ENCODE measurements around the gene DIDO1. TPM values are rescaled to one million over a fixed set of nuclear protein-coding genes. Genes with fewer than 3 reads are reported as not detected.
"Not testable (repeated sequence)": the region's sequence is repeated elsewhere in the genome, so short reads cannot be mapped to it uniquely, and the experiment has no call there.

Gene DIDO1
- total and polyA plus RNA-seq, 2 of the 13 experiments (the other 11 are each of a cell fraction or from before 2014, with no cell fraction given) = 75.0 to 75.1 TPM

DNA sequence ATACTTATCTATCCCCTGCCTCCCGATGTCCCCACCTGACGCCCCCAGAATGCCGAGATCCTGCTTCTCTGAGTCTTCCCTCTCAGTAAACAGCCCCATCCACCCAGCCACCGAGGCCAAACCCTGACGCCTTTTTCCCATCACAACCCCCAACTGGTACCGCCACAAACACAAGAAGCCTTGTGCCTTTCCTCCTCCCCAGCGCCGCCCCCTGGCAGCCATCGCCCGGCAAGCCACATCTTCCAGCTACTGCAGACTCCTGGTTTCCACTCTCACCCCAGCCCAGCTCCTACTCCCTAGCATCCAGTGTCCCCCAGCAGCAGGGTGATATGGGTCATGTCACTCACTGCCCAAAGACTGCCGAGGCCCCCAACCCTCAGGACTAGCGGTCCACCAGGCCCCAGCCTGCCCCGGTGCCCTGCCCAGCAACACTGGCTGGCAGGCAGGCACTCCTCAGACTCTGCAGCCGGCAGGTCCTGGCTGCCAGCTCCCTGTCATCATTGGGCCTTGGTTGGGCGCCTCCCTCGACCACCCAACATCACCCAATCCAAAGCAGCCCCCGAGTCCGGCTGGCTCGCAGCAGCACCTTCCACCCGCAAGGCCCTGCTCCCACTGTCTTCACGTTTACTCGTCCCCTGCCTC is 75.9 kb downstream of the DIDO1 start (continued):
- TF ChIP-seq U2AF2 (IDR thresholded peaks at IDR 0.05; ENCODE audit: low read depth, low read length) (no peak), HMGA1 (CRISPR knock-in tag; conservative IDR thresholded peaks at IDR 0.05) (no peak)

- no TSS peak for BruUV-seq (replicated peaks)
- intact Hi-C loops (cut with micrococcal nuclease; ENCODE audit: unreplicated experiment) = no loop called here
- Histone ChIP-seq H3K9me3 (ENCODE audit: low read length) (no peaks in the 10 kb centered on the region), H3K4me3 (replicated peaks in 1 of 3; ENCODE audit: insufficient read depth in 1 of 3, low read depth in 2 of 3, low read length in 3 of 3) (no peak overlapping the region), H3K27ac (ENCODE audit: extremely low read length, insufficient read depth, low read length) (no peak overlapping the region), H3K4me1 (ENCODE audit: insufficient read depth, low read length) (no peaks in the 10 kb centered on the region), H4K20me1 (ENCODE audit: insufficient read depth, low read length) (no peaks in the 10 kb centered on the region), H3K9ac (ENCODE audit: insufficient read depth, low read depth, low read length) (no peak overlapping the region), H3K4me2 (ENCODE audit: low read depth, low read length) (no peak overlapping the region), H2AFZ (ENCODE audit: low read length) (no peak overlapping the region), H3K27me3 (ENCODE audit: control insufficient read depth in 1 of 2, insufficient read depth in 2 of 2, low read length in 2 of 2) (no peaks in the 10 kb centered on the region), H3K79me2 (ENCODE audit: insufficient read depth, low read length) (no peaks in the 10 kb centered on the region), H3K36me3 (replicated peaks in 1 of 2; ENCODE audit: control insufficient read depth in 1 of 2, insufficient read depth in 2 of 2, low read length in 2 of 2) (peaks cover 17 to 53% of the 10 kb centered on the region in 2 experiments)
- DNase-seq (ENCODE audit: low spot score) (no peak), FAIRE-seq (no peak), ATAC-seq (no peak)
- ChIA-PET POLR2A (no interaction called here), CTCF (ENCODE audit: low intra/inter-chr PET ratio, low total read pairs) (no interaction called here)
- no peak for TF ChIP-seq ZFP36 (IDR thresholded peaks at IDR 0.05; ENCODE audit: borderline replicate concordance, low read depth, low read length, partially characterized antibody)
- TF ChIP-seq ZNF790 (CRISPR knock-in tag; IDR thresholded peaks at IDR 0.05; ENCODE audit: borderline replicate concordance) = no peak
- TF ChIP-seq MLX (CRISPR knock-in tag; IDR thresholded peaks at IDR 0.05) = no peak
- no peak for TF ChIP-seq ZNF782 (CRISPR knock-in tag; IDR thresholded peaks at IDR 0.05; ENCODE audit: borderline replicate concordance)
- TF ChIP-seq MTA1 (CRISPR knock-in tag; IDR thresholded peaks at IDR 0.05; ENCODE audit: borderline replicate concordance) = no peak
- TF ChIP-seq ZNF121 (CRISPR knock-in tag; IDR thresholded peaks at IDR 0.05) = peak; percentile 70; the same call in 1 of the 2 replicates
- TF ChIP-seq, protein P1, sequence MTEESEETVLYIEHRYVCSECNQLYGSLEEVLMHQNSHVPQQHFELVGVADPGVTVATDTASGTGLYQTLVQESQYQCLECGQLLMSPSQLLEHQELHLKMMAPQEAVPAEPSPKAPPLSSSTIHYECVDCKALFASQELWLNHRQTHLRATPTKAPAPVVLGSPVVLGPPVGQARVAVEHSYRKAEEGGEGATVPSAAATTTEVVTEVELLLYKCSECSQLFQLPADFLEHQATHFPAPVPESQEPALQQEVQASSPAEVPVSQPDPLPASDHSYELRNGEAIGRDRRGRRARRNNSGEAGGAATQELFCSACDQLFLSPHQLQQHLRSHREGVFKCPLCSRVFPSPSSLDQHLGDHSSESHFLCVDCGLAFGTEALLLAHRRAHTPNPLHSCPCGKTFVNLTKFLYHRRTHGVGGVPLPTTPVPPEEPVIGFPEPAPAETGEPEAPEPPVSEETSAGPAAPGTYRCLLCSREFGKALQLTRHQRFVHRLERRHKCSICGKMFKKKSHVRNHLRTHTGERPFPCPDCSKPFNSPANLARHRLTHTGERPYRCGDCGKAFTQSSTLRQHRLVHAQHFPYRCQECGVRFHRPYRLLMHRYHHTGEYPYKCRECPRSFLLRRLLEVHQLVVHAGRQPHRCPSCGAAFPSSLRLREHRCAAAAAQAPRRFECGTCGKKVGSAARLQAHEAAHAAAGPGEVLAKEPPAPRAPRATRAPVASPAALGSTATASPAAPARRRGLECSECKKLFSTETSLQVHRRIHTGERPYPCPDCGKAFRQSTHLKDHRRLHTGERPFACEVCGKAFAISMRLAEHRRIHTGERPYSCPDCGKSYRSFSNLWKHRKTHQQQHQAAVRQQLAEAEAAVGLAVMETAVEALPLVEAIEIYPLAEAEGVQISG (CRISPR knock-in tag; IDR thresholded peaks at IDR 0.05) = no peak
- in situ Hi-C loops (cut with HindIII; ENCODE audit: extremely low pct_ligation_motif_present, low pct_unique_long_range_greater_than_20kb) = no loop called here
These were observed 76.9 kb downstream of the DIDO1 start for GRCh38 chr20:62849431-62849830.

DNA sequence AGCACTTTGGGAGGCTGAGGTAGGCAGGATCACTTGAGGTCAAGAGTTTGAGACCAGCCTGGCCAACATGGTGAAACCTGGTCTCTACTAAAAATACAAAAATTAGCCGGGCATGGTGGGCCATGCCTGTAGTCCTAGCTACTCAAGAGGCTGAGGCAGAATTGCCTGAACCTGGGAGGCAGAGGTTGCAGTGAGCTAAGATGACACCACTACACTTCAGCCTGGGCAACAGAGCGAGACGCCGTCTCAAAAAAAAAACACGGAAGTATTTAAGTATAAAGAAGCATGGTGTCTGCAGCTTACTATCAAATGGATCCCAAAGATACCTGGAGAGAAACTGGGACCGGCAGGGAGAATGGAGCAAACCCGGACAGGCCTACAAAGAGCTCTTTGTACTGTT is 77.4 kb downstream of the DIDO1 start:
- DNase-seq (ENCODE audit: low spot score); H3K4me2 ChIP-seq (ENCODE audit: low read depth, low read length); H3K9me3 ChIP-seq (ENCODE audit: low read length); POLR2A ChIA-PET; H3K27me3 ChIP-seq (ENCODE audit: control insufficient read depth in 1 of 2, insufficient read depth in 2 of 2, low read length in 2 of 2); H3K9ac ChIP-seq (ENCODE audit: insufficient read depth, low read depth, low read length); H3K27ac ChIP-seq (ENCODE audit: extremely low read length, insufficient read depth, low read length); H3K79me2 ChIP-seq (ENCODE audit: insufficient read depth, low read length); ATAC-seq; BruUV-seq (replicated peaks); FAIRE-seq; H3K4me3 ChIP-seq (replicated peaks in 1 of 3; ENCODE audit: insufficient read depth in 1 of 3, low read depth in 2 of 3, low read length in 3 of 3); intact Hi-C loops (cut with micrococcal nuclease; ENCODE audit: unreplicated experiment); H3K4me1 ChIP-seq (ENCODE audit: insufficient read depth, low read length); H4K20me1 ChIP-seq (ENCODE audit: insufficient read depth, low read length); H2AFZ ChIP-seq (ENCODE audit: low read length); in situ Hi-C loops (cut with HindIII; ENCODE audit: extremely low pct_ligation_motif_present, low pct_unique_long_range_greater_than_20kb): not testable (repeated sequence)
- H3K36me3 ChIP-seq (replicated peaks in 1 of 2; ENCODE audit: control insufficient read depth in 1 of 2, insufficient read depth in 2 of 2, low read length in 2 of 2) = peaks cover 12 to 48% of the 10 kb centered on the region in 2 experiments
- 96% methylated on average over 7 of the region's 7 CpGs for WGBS (ENCODE audit: low lambda C conversion rate)
- CTCF ChIA-PET (ENCODE audit: low intra/inter-chr PET ratio, low total read pairs) = interaction anchor here (3.6 kb wide), 1 partner anchor 26 kb away, joined by 14 read pairs; no protein-coding TSS in a partner anchor

Measured in HepG2 (cell line).